HL-60 (cell line): ENCODE results near the gene SUMF1.

Experiments
- GABPA ChIP-seq: IDR thresholded peaks from 2 replicates; pipeline ENCODE4 v1.6.1; 2012; ENCODE audit warnings: low read depth
- POLR2AphosphoS5 ChIP-seq: IDR thresholded peaks from 2 replicates; pipeline ENCODE4 v1.6.1; 2012; ENCODE audit warnings: low read depth
- REST ChIP-seq: IDR thresholded peaks from 2 replicates; pipeline ENCODE4 v1.6.1; 2012; ENCODE audit warnings: low read depth; ENCODE audit not compliant: insufficient replicate concordance
- SPI1 ChIP-seq: IDR thresholded peaks from 2 replicates; pipeline ENCODE4 v1.6.1; 2012; ENCODE audit warnings: low read depth, mild to moderate bottlenecking, borderline replicate concordance
- TF ChIP-seq, protein P1 (sequence below): IDR thresholded peaks from one replicate; pipeline ENCODE4 v1.5.1; 2011; ENCODE audit warnings: low read length, control low read depth, inconsistent platforms; ENCODE audit not compliant: insufficient read depth

DNA sequence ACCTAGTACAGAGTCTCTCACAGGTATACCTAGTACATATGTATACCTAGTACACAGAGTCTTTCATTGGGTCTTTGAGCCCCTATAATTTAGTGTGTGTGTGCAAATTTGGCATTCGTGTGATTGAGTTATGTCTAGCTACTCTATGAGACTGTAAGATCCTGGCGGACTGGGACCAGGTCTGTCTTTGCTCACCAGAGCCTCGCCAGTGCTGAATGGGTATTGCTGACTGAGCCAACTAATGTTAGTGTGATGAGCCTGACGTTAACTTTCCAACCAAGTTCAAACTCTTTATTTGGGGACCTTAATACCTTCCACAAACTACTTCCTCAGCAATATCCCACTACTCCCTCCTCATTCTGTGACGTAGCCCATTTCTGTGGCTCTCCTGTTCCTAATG lies 128.3 kb downstream of the SUMF1 start:
- TF ChIP-seq, protein P1, sequence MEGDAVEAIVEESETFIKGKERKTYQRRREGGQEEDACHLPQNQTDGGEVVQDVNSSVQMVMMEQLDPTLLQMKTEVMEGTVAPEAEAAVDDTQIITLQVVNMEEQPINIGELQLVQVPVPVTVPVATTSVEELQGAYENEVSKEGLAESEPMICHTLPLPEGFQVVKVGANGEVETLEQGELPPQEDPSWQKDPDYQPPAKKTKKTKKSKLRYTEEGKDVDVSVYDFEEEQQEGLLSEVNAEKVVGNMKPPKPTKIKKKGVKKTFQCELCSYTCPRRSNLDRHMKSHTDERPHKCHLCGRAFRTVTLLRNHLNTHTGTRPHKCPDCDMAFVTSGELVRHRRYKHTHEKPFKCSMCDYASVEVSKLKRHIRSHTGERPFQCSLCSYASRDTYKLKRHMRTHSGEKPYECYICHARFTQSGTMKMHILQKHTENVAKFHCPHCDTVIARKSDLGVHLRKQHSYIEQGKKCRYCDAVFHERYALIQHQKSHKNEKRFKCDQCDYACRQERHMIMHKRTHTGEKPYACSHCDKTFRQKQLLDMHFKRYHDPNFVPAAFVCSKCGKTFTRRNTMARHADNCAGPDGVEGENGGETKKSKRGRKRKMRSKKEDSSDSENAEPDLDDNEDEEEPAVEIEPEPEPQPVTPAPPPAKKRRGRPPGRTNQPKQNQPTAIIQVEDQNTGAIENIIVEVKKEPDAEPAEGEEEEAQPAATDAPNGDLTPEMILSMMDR: no peak
- TF ChIP-seq GABPA (no peak), POLR2AphosphoS5 (no peak), SPI1 (no peak), REST (no peak)
